Medulla oblongata (tissue), 1 donor: ENCODE measurements around the gene ATAD2B.
A peak's percentile ranks its signal among the peaks of the same experiment; 100 is the strongest.
"Not testable (repeated sequence)": the region's sequence is repeated elsewhere in the genome, so short reads cannot be mapped to it uniquely, and the experiment has no call there.

Source experiments
- DNase-seq: peaks from one replicate; pipeline ENCODE4 v3.0.0-alpha.2; 2015; ENCODE audit errors: extremely low spot score

The ATAD2B gene

GRCh38 chr2:23791030-23791429, 135.9 kb downstream of the ATAD2B start:
- DNase-seq, result no peak

DNA sequence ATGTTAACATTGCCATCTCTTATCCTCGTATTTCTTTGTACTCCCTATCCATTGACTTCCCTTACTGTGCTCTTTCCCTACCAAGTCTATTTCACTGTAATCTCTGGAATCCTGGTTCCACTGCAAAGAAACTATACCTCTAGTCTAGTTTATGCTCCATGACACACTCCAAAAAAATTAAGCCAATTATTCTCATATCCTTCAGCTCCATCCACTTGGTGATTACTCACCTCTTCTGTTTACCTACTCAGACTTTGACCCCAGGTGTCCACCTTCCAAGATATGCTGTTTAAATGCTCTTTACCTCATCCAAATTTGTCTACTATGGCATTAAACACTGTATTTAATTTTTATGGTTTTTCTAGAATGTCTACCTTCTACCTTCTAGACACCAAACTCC, 137.9 kb downstream of the ATAD2B start:
- DNase-seq, result no peak

- peak; percentile 7 for DNase-seq
Observed at GRCh38 chr2:23788100-23788499, 138.8 kb downstream of the ATAD2B start.

DNA sequence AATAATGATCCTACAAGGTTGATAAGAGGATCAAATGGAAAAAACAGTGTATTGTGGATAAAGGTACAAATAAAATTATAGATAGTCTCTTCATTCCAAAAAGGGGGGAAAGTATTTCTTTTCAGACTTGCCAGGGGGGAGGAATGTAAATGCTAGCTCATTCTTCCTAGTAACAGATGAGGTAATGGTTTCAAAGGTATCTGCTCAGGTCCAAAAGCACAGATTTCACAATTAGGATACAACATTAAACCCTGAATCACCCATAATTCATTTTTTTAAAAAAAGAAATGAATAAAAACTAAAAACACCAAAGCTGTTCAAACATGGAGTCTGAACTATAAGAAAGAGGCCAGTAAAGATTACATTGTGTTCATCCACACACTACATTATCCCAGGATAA, 142.0 kb downstream of the ATAD2B start:
- DNase-seq, result no peak

GRCh38 chr2:23782646-23783045, 144.3 kb downstream of the ATAD2B start:
- DNase-seq, result no peak

- DNase-seq, result no peak
Observed at GRCh38 chr2:23782126-23782525, 144.8 kb downstream of the ATAD2B start.

DNA sequence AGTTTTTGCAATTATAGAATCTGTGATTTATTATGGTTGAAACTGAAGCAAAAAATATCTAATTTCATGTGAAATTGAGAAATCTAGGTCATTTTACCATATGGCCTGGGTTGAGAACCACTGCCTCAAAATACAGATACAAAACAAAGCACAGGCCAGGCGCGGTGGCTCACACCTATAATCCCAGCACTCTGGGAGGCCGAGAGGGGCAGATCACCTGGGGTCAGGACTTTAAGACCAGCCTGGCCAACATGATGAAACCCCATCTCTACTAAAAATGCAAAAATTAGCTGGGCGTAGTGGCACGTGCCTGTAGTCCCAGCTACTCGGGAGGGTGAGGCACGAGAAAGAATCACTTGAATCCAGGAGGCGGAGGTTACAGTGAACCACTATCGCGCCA, 146.5 kb downstream of the ATAD2B start:
- DNase-seq, result not testable (repeated sequence)

GRCh38 chr2:23777826-23778225, 149.1 kb downstream of the ATAD2B start:
- DNase-seq, result no peak

- DNase-seq, result no peak
Observed at GRCh38 chr2:23776021-23776420, 150.9 kb downstream of the ATAD2B start.

GRCh38 chr2:23772684-23773083, 154.2 kb downstream of the ATAD2B start:
- no peak for DNase-seq

- DNase-seq, result no peak
Observed at GRCh38 chr2:23772056-23772455, 154.9 kb downstream of the ATAD2B start.

GRCh38 chr2:23769364-23769763, 157.6 kb downstream of the ATAD2B start:
- no peak for DNase-seq

DNA sequence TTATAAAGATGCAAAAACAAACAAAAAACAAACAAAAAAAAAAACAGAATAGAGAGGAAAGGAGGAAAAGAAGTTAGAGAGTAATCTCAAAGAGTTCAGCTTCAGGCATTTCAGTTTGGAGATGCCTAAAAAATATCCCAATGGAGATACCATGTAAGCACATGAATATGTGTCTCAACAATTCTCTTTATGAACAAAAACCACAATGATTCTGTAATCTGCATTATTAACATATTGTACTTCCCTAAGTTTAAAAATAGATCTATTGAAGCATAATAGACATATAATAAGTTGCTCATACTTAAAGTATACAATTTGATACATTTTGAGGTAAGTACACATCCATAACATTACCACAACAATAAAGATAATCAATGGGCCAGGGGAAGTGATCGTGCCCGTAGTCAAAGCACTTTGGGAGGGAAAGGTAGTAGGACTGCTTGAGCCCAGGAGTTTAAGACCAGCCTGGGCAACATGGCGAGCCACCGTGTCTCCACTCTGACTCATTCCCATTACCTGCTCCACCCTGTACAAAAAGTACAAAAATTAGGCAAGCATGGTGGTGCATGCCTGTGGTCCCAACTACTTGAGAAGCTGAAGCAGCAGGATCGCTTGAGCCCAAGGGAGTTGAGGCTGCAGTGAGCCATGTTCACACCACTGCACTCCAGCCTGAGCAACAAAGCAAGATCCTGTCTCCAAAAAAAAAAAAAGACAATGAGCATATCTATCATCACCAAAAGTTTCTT, 158.9 kb downstream of the ATAD2B start:
- DNase-seq, result no peak

DNA sequence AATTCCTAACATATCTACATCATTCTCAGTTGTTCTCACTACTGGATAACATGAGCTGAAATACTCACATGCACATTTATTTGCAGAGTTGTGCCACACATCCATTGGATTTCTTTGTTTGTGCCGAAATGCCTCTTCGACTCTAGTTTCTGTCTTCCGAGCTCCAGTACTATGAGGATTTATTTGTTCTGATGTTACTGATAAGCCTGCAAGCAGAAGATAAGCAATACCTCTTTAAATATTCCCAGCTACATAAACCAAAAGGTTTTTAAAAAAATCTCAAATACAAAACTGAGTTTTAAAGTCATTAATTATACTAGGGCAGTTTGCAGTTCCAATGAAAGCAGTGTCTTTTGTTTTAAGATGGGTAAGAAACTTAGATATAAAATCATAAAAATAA, 164.8 kb downstream of the ATAD2B start:
- no peak for DNase-seq

- DNase-seq, result no peak
Observed at GRCh38 chr2:23761638-23762037, 165.3 kb downstream of the ATAD2B start.

DNA sequence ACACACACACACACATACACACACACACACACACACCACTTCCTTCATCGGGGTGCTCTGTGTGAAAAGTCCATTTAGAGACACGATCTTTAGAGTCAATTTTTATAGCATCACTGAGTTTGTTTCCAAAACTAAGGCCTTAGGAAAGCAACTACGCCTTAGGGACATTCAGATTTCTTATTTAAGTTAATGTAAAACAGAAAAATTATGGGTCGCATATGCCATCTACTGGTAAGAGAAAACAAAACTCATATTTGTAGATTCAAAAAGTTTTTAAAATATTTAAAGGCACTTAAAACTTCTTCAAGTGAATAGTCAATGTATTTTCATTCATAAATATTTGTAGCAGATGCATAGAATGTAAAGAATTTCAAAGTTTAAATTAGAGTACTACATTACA, 166.2 kb downstream of the ATAD2B start:
- DNase-seq, result no peak

GRCh38 chr2:23757686-23758433, 169.1 kb downstream of the ATAD2B start:
- no peak for DNase-seq

DNA sequence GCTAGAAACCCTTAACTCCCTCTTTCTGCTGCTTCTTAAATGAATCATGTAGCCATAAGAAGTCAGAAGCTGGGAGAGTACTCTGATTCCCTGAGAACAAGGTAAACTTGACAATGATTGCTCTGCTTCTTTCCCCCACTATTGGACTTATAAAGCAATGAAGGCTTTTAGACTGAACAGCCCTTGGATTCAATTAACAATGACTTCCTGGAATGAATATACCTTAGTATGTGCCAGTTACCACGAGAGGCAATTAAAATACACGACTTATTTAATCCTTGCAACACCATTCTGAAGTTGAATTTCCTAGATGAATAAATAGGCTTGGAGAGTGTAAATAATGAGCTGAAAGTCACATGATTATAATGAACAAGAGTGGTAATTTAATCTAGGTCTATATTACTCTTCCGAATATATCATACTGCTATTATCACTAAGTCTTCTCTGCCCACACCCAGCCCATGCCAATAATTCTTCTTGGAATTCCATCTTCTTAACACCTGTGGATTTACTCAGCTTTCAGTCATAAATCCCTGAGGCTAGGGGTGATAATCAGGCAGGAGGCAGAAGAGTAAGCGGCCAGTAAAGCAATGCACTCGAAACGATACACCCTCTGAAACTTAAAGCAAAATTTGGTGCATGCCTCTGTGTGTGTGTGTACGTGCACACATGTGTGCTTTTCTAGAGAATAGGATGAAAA, 170.2 kb downstream of the ATAD2B start:
- DNase-seq, result no peak

DNA sequence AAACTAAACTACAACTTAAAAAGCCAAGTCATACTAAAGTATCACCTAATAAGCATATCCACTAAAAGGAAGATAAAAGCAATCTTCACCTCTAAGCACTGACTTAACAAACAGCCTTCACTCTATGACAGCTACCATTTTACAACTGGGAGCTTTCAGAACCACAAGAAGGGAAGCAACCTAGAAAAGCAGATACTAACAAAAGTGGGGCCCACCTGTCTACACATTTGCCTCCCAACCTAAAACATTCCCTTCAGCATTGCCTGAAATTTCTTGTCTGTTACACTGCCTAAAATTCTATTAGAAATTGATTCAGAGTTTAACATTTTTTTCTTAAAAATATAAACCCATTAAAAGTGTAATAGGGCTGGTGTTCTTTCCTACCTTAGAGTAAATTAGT, 172.0 kb downstream of the ATAD2B start:
- DNase-seq, result no peak

- DNase-seq, result no peak
Observed at GRCh38 chr2:23753291-23754010, 173.5 kb downstream of the ATAD2B start.

- DNase-seq, result no peak
Observed at GRCh38 chr2:23751747-23752265, 175.1 kb downstream of the ATAD2B start.
